ENCODE data around the gene PLCB1. TPM values are rescaled to one million over a fixed set of nuclear protein-coding genes. Genes with fewer than 3 reads are reported as not detected.
A peak's percentile ranks its signal among the peaks of the same experiment; 100 is the strongest.

The PLCB1 gene
- polyA plus RNA-seq, 1 donor from 2014 or later: 0.28 TPM

DNA sequence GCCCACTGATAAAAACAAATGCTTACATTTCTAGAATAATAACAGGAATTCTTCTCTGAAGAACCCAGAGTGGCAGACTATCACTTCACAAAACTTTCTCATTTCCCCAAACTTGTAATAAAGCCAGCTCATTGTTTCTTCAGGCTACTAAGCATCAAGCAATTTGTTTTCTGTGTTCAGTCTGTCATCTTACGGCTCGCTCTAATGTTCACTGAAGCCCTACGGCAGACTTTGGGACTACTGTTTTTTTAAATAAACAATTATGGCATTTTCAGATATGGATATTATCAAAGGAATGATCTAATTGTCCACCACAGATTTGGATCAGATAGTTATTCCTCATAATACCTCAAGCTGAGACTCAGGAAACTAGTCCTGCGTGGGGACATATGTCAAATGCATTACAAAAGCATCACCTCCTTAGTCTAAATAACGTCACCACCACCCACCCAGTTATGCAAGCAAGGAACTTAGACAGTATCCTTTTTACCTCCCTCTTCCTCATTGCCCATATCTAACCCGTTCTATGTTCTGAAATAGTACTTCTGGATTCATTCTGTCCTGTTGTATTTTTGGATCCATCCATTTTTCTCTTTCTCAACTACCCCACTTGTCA lies 415.1 kb downstream of the PLCB1 start:
- Mint-ChIP-seq H3K27ac (no peak overlapping the region), H3K4me3 (no peak overlapping the region), H3K9me3 (peaks cover 0 to 2% (median 0%) of the 10 kb centered on the region in 3 donors), H3K36me3 (no peaks in the 10 kb centered on the region), H3K27me3 (peaks cover 2% of the 10 kb centered on the region), H3K4me1 (no peaks in the 10 kb centered on the region)

DNA sequence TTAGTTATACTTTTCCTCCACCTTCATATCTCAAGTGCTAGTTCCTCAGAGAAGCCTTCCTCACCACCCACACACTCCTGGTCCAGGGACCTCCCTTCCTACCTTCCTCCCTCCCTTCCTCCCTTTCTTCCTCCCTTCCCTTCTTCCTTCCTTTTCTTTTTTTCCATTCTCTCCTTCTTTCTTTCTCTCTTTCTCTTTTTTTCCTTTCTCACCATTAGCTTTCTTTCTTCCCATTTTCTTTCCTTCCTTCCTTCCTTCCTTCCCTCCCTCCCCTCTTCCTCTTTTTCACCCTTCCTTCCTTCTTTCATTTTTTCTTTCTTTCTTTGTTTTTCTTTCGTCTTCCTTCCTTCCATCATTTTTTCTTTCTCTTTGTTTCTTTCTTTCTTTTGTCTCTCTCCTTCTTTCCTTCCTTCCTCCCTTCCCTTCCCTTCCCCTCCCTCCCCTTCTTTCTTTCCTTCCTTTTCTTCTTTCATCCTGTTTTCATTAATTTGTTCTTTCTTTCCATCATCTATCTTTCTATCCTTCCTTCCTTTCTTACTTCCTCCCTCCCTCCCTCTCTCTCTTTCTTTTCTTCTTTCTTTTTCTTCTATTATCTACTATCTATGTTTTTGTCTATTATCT lies 416.0 kb downstream of the PLCB1 start:
- Mint-ChIP-seq H3K27ac (no peak overlapping the region), H3K4me1 (no peaks in the 10 kb centered on the region)

DNA sequence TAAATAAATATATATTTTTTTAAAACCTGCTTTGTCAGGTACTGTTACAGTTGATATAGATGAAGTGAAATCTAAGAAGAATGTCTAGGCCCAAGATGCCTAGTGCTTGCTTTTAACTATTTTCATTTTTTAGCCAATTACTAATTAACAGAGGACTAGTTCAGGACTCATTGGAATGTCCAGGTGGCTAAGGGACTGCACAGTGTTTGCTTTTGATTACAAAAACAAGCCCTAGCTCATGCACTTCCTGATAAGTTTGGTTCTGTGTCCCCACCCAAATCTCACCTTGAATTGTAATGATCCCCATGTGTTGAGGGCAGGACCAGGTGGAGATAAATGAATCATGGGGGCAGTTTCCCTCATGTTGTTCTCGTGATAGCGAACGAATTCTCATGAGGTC lies 417.1 kb downstream of the PLCB1 start:
- Mint-ChIP-seq H3K4me1 (no peaks in the 10 kb centered on the region), H3K36me3 (no peaks in the 10 kb centered on the region), H3K9me3 (peaks cover 0 to 2% (median 0%) of the 10 kb centered on the region in 3 donors), H3K4me3 (no peak overlapping the region), H3K27ac (no peak overlapping the region), H3K27me3 (no peaks in the 10 kb centered on the region)

More for the DNA sequence above, 416.0 kb downstream of the PLCB1 start:
- Mint-ChIP-seq H3K4me3 (no peak overlapping the region), H3K9me3 (peaks cover 0 to 2% (median 0%) of the 10 kb centered on the region in 3 donors), H3K36me3 (no peaks in the 10 kb centered on the region), H3K27me3 (peaks cover 2% of the 10 kb centered on the region)

DNA sequence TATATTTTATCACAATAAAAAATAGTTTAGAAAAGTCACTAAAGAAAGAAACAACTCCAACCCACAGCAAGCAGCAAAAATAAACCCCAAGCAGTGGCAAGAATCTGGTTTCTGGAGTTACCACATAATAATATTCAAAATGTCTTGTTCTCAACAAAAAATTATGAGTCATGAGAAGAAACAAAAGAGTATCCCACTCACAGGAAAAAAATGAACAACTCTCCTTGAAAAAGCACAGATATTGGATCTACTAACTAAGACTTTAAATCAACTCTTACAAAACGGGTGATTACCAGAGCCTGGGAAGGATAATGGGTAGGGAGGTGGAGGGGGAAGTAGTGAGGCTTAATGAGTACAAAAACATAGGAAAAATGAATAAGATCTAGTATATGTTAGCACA lies 425.6 kb downstream of the PLCB1 start:
- no peaks in the 10 kb centered on the region for H3K27me3 Mint-ChIP-seq
- H3K4me3 Mint-ChIP-seq: peak overlapping the region in 1 of 4 donors; percentile 5
- H3K36me3 Mint-ChIP-seq: peaks cover 3% of the 10 kb centered on the region
- H3K9me3 Mint-ChIP-seq: peaks cover 5 to 8% (median 6%) of the 10 kb centered on the region in 3 donors
- no peaks in the 10 kb centered on the region for H3K4me1 Mint-ChIP-seq
- H3K27ac Mint-ChIP-seq: peak overlapping the region in 1 of 3 donors; percentile 41

DNA sequence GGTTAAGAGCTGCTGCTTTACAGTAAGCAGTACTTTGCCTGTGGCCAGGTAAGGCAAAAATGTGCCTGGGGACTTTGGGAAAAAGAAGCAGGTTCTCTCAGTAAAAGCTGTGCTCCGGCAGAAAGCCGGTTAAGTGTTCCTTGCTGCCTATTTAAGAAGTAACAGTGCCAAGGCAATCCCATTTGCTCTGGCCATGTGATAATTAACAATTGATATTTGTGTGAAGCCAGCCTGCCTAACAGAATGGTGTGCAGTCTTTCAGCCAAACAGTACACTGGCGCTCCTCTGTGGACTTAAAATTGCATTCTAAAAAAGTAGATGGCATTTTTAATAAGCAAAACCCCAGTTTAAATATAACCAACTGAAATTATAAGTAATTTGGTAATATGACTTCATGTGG lies 430.3 kb downstream of the PLCB1 start:
- H3K4me1 Mint-ChIP-seq: no peaks in the 10 kb centered on the region
- peaks cover 4 to 6% (median 5%) of the 10 kb centered on the region in 3 donors for H3K9me3 Mint-ChIP-seq
- no peak overlapping the region for H3K4me3 Mint-ChIP-seq
- peaks cover 1% of the 10 kb centered on the region for H3K36me3 Mint-ChIP-seq
- no peaks in the 10 kb centered on the region for H3K27me3 Mint-ChIP-seq
- H3K27ac Mint-ChIP-seq: no peak overlapping the region

DNA sequence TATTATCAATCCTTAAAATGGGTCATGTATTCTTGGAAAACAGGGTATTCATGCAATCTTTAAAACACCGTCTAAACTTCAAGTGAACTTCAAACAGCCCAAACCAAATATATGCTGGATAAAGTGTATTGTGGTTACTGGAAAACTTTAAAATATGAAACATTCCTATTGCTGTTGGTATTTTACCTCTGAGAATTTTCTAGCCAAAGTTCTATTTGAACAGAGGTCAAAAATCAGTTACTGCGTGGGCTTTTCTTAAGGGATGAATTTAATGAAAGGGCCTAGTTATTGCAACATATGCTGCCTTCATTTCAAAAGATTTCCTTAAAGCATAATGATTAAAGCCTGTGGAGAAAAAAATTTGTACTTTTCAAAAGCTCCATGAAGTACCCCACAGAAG lies 436.0 kb downstream of the PLCB1 start:
- Mint-ChIP-seq H3K4me3 (no peak overlapping the region), H3K27me3 (peaks cover 1% of the 10 kb centered on the region), H3K36me3 (no peaks in the 10 kb centered on the region), H3K4me1 (no peaks in the 10 kb centered on the region), H3K9me3 (peaks cover 0 to 4% (median 2%) of the 10 kb centered on the region in 3 donors), H3K27ac (no peak overlapping the region)

DNA sequence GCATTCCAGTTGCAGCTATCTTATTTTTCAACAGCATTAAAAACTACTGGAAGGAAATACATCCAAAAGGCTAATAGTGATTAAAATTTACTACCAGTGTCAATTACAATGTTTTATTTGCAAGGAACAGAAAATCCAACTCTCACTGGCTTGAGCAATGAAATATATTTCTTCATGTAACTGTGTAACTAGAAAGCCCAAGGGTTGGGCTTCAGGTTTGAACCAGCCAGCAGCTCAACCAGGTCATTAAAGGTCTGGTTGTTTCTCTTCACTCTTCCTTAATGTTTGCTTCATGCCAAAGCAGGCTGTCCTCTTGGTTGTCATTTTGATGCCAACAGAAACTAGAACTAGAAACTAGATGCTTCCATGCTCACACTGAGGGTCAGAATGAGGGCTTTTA lies 437.7 kb downstream of the PLCB1 start:
- Mint-ChIP-seq H3K4me3 (no peak overlapping the region), H3K27me3 (peaks cover 1% of the 10 kb centered on the region), H3K9me3 (peaks cover 0 to 2% (median under 1%) of the 10 kb centered on the region in 3 donors), H3K4me1 (no peaks in the 10 kb centered on the region), H3K36me3 (no peaks in the 10 kb centered on the region), H3K27ac (no peak overlapping the region)

DNA sequence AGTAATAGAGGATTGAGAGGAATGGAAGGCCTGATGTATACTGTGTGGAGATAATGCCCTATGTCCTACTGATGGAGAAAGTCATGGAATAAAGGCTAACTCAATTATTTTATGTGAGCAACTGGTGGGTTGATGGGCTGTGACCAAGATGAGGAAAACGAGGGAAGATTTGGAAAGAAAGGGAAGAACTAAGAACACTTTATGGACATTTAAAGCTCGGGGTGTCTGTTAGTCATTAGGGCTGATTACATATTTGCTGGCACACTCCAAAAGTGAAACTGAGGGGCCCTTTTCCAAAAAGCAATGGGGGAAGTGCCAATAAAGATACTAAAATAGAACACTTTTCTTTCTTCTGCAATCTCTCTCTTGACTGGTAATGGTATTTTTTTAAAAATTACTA lies 439.5 kb downstream of the PLCB1 start:
- H3K27ac Mint-ChIP-seq: no peak overlapping the region
- peaks cover 0 to 2% (median 0%) of the 10 kb centered on the region in 3 donors for H3K9me3 Mint-ChIP-seq
- H3K4me3 Mint-ChIP-seq: no peak overlapping the region
- no peaks in the 10 kb centered on the region for H3K4me1 Mint-ChIP-seq
- H3K36me3 Mint-ChIP-seq: no peaks in the 10 kb centered on the region
- H3K27me3 Mint-ChIP-seq: peaks cover 1% of the 10 kb centered on the region

DNA sequence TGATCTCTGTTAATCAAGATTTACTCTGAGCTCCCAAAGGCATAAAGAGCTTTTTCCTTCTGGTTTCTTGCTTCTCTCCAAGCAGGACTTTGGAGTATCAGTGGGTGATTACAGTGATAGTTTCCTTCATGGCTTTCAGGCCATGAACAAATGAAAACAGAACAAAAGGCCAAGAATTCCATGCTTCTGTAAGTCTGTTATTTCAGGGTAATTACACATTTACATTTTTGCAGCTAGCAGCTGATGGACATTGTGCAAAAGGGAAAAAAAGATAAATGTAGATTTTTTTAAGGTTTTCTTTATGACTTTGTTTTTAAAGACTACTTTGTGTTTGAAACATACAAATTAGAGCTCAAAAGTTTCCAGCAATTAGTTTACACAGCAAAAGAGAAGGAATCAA lies 441.6 kb downstream of the PLCB1 start:
- H3K4me3 Mint-ChIP-seq: no peak overlapping the region
- no peak overlapping the region for H3K27ac Mint-ChIP-seq
- peaks cover 0 to 2% (median 0%) of the 10 kb centered on the region in 3 donors for H3K9me3 Mint-ChIP-seq
- no peaks in the 10 kb centered on the region for H3K36me3 Mint-ChIP-seq
- peaks cover 1% of the 10 kb centered on the region for H3K27me3 Mint-ChIP-seq
- no peaks in the 10 kb centered on the region for H3K4me1 Mint-ChIP-seq

DNA sequence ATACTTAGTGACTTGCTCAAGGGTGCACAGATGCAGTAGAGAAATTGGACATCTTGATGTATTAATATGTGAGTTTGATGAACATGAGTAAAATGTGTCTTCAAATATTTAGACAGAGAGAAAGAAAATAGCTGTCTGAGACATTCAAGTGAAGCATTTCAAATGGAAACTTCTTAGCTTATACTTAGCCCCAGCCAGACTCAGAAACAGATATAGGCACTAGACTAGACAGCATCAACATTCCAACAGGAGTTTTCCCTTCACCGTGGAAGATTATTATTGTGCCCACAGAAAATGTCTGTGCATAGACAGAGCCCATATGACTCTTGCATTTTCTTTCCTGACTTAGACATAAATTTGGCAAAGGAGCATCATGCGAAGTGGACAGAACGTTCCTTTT lies 443.0 kb downstream of the PLCB1 start:
- Mint-ChIP-seq H3K27me3 (no peaks in the 10 kb centered on the region), H3K27ac (no peak overlapping the region), H3K9me3 (peaks cover 0 to 2% (median 0%) of the 10 kb centered on the region in 3 donors), H3K4me1 (no peaks in the 10 kb centered on the region), H3K4me3 (no peak overlapping the region), H3K36me3 (no peaks in the 10 kb centered on the region)

DNA sequence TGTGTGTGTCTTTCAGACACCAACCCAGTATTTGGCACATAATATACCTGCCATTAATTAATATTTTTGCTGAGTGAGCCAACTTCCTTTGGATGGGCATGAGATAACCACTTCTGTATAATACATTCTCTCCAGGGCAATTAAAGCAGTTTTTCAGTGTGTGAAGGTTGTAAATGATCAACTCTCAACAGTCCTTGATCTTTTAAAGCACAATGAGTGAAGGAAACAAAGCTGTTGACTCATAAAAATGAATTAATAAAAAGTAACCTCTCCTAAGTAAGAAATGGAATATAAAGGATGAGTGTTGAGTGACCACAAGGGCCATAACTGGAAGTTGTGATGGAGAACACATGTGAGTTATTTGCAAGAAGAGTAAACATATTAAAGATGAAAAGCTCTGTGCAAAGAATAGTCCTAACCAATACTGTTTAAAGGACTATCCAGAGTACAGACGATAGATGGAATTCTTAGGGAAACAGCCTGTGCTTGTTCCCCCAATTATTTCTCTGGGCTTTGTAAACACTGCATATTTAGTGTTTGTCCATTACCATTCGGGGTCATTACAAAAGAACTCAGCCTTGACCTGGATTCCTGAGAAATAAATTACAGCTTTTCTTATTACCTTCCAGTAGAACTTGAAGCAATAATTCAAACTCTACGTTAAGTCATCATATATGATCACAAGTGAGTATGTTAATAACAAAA lies 446.2 kb downstream of the PLCB1 start:
- no peak overlapping the region for H3K4me3 Mint-ChIP-seq
- no peaks in the 10 kb centered on the region for H3K27me3 Mint-ChIP-seq
- H3K27ac Mint-ChIP-seq: no peak overlapping the region
- H3K4me1 Mint-ChIP-seq: no peaks in the 10 kb centered on the region
- H3K36me3 Mint-ChIP-seq: no peaks in the 10 kb centered on the region
- no peaks in the 10 kb centered on the region for H3K9me3 Mint-ChIP-seq

DNA sequence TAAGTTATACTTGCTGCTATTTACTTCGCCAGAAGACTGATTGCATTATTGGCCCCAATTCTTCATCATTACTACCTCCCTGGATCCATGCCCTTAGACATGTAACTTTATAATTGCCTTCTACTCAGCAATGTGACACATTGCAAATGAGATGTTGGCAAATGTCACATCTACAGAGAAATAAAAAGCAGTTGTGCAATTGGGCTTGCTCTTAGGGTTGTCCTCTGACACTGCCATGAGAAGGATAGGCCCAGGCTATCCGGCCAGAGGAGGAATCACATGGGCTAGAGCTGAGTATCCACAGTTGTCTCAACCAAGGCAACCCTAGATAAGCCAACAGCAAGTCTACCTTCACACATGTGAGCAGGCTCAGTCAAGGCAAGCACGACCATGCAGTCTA lies 447.0 kb downstream of the PLCB1 start:
- Mint-ChIP-seq H3K4me3 (no peak overlapping the region), H3K4me1 (no peaks in the 10 kb centered on the region), H3K27me3 (no peaks in the 10 kb centered on the region), H3K9me3 (no peaks in the 10 kb centered on the region), H3K36me3 (no peaks in the 10 kb centered on the region), H3K27ac (no peak overlapping the region)

DNA sequence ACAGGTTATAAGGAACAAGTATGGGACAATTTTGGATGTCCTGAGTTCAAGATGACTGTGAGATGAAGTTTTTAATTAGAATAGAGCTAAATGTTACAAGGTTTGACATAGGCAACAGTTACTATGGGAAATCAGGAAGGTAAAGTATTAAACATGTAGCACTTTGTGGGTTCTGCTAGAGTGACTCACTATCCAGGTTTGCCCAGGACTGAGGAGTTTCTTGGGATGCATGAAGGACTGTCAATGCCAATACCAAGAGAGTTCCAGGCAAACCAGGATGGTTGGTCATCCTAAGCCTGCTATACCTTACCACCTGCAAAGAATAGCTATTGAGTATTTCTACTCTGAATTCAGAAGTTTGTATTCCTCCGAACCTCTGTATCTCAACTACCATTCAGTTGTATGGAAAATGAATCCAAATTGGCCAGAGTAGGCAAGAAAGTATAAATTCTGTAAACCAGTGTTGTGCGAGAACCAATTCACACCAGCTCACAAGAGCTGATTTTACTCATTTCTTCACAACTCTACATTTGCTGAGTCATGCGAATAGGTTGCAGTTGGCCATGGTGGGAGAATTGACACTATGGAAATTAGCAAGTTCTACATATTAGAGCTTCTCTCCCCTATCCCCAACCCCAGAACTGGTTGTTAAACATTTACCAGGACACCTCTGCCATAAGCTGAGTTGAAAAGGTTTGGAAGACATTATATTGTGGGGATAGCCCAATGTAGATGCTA lies 449.5 kb downstream of the PLCB1 start:
- H3K4me1 Mint-ChIP-seq: no peaks in the 10 kb centered on the region
- H3K36me3 Mint-ChIP-seq: no peaks in the 10 kb centered on the region
- no peaks in the 10 kb centered on the region for H3K9me3 Mint-ChIP-seq
- no peak overlapping the region for H3K27ac Mint-ChIP-seq
- H3K4me3 Mint-ChIP-seq: no peak overlapping the region
- H3K27me3 Mint-ChIP-seq: no peaks in the 10 kb centered on the region

DNA sequence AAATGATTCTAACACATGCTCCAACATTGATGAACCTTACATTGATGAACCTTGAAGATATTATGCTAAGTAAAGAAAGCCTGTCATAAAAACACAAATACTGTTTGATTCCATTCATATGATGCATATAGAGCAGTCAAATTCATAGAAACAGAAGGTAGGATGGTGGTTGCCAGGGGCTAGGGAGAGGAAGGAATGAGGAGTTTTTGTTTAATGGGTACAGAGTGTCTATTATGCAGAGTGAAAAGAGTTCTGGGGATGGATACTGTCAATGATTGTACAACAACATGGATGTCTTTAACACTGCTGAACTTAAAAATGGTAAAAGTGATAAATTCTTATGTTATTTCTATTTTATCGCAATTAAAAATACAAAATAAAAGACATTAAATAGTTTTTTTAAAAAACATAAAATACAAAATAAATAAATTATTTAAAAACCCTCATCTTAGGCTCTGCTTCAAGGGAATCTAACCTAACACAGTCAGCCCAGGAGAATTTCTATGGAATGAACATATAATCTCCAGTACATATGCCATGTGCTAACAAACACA lies 451.0 kb downstream of the PLCB1 start:
- no peaks in the 10 kb centered on the region for H3K36me3 Mint-ChIP-seq
- H3K9me3 Mint-ChIP-seq: no peaks in the 10 kb centered on the region
- no peak overlapping the region for H3K4me3 Mint-ChIP-seq
- no peaks in the 10 kb centered on the region for H3K4me1 Mint-ChIP-seq
- H3K27me3 Mint-ChIP-seq: no peaks in the 10 kb centered on the region
- no peak overlapping the region for H3K27ac Mint-ChIP-seq

DNA sequence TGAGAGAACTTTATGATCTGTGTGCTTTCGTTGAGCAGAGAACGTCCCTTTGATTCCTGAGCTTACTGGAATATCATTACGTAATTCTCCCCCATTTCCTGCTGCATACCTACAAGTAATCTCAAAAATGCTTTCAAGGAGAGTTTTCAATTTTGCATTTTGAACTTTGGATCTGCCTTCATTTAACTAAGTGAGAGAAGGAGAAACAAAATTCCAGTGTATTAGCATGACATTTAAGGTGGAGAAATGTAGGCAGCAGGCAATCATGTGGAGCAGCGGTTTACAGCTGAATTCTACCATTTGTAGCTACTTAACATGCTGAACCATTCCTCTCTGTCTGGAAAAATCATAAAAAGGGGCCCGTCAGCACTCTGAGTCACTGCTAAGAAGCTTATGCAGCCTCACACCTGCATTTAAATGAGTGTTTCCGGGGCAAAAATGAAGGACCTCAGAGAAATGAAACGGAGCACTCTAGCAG lies 451.5 kb downstream of the PLCB1 start:
- Mint-ChIP-seq H3K9me3 (no peaks in the 10 kb centered on the region), H3K4me3 (no peak overlapping the region), H3K27me3 (no peaks in the 10 kb centered on the region), H3K4me1 (no peaks in the 10 kb centered on the region), H3K36me3 (peaks cover 2% of the 10 kb centered on the region), H3K27ac (no peak overlapping the region)

Measured in IgD-negative memory B cell (primary cell).